ENCODE data around the gene RC3H1.

The RC3H1 gene

DNA sequence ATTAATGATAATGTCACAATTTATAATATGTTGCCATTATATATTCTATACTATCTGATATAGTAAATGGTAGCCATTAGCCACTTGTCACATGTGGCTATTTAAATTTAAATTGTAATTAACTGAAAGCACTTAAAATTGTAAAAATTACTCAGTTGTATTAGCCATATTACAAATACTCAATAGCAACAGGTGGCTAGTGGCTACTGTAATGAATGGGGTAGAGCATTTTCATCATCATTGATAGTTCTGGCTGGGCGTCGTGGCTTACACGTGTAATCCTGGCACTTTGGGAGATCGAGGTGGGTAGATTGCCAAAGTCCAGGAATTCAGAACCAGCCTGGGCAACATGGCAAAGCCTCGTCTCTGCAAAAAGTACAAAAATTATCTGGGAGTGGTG lies 137.5 kb downstream of the RC3H1 start:
- no peak for DNase-seq (ENCODE audit: low spot score)
